Measurements from ENCODE around the gene ADGRV1. TPM values are rescaled to one million over a fixed set of nuclear protein-coding genes. Genes with fewer than 3 reads are reported as not detected.
A peak's percentile ranks its signal among the peaks of the same experiment; 100 is the strongest.
"Not testable (repeated sequence)": the region's sequence is repeated elsewhere in the genome, so short reads cannot be mapped to it uniquely, and the experiment has no call there.

ADGRV1 gene
- total RNA-seq, 1 experiment from 2014 or later = 64.8 TPM

DNA sequence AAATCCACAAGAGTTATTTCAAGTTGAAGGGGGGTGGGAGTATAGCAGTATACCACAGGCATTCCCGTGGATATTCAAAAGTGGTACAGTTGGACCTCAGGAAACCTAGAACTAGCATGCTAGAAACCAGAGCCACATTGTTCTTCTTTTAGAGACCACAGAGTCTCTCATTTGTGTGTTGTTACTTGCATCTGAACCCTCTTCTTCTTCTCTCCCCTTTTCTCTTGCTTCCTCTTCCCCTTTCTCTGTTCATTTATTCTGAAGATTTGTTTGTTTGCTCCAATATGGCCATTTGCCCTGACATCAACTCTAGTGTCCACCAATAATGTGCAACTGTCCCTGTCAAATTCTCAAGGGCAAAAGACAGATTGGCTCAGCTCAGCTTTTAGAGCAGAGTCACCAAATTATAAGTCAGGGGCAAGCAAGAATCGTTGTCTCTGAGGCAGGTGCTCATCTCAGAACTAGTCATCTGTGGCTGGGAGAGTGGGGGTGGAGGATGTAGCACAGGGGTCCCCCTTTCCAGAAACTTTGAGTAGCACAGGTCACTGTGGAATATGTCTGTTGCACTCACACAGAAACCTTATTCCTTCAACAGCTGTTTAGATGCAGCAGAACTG is 503.5 kb downstream of the ADGRV1 start:
- Histone ChIP-seq H3K27me3 (ENCODE audit: insufficient read depth, low read length) (no peaks in the 10 kb centered on the region), H3K4me2 (ENCODE audit: insufficient read depth, insufficient read length, low read length) (no peak overlapping the region), H2BK5ac (ENCODE audit: insufficient read length, low read length) (no peak overlapping the region), H3K79me1 (ENCODE audit: insufficient read depth, low read depth, low read length, poor library complexity, severe bottlenecking) (no peaks in the 10 kb centered on the region), H4K20me1 (ENCODE audit: control insufficient read depth, insufficient read depth, insufficient read length) (no peaks in the 10 kb centered on the region), H3T11ph (ENCODE audit: low read length) (no peak overlapping the region), H2AFZ (ENCODE audit: low read length) (no peak overlapping the region), H3K4me1 (ENCODE audit: insufficient read depth, low read length) (peaks cover 3% of the 10 kb centered on the region; the same call in 1 of the 2 replicates), H4K8ac (replicated peaks; ENCODE audit: insufficient read length, low read depth, low read length) (no peak overlapping the region), H4K91ac (ENCODE audit: insufficient read length, low read depth, low read length) (no peak overlapping the region), H2BK15ac (ENCODE audit: low read depth, low read length) (no peak overlapping the region), H2BK120ac (ENCODE audit: low read depth, low read length, poor library complexity, severe bottlenecking) (no peak overlapping the region), H3K23ac (ENCODE audit: insufficient read length, low read depth, low read length) (no peak overlapping the region), H3K18ac (ENCODE audit: insufficient read length, low read depth, low read length) (no peak overlapping the region), H3K9ac (ENCODE audit: extremely low read depth, insufficient read length, low read length) (no peak overlapping the region), H2AK5ac (ENCODE audit: insufficient read length, low read length) (no peak overlapping the region), H3K27ac (ENCODE audit: insufficient read length, low read depth, low read length) (no peak overlapping the region), H3K14ac (ENCODE audit: insufficient read depth, low read length) (no peak overlapping the region), H2BK12ac (ENCODE audit: insufficient read length, low read depth, low read length) (no peak overlapping the region), H3K4ac (ENCODE audit: low read depth, low read length) (no peak overlapping the region), H3K23me2 (ENCODE audit: insufficient read length, low read depth, low read length, poor library complexity, severe bottlenecking) (no peaks in the 10 kb centered on the region), H3K9me3 (ENCODE audit: control insufficient read depth, low read depth, low read length) (no peaks in the 10 kb centered on the region), H3K56ac (ENCODE audit: insufficient read length, low read depth, low read length) (no peak overlapping the region), H4K5ac (ENCODE audit: insufficient read length, low read depth, low read length) (no peak overlapping the region), H2BK20ac (ENCODE audit: low read depth, low read length, poor library complexity, severe bottlenecking) (no peak overlapping the region), H3K79me2 (ENCODE audit: insufficient read depth, low read length) (no peaks in the 10 kb centered on the region)
- Mint-ChIP-seq H3K27me3 (ENCODE audit: low read depth) (no peaks in the 10 kb centered on the region), H3K4me1 (peaks cover 9 to 12% of the 10 kb centered on the region in 2 experiments; a peak in 3 of 4 replicates), H3K27ac (no peak overlapping the region), H3K36me3 (ENCODE audit: insufficient read depth in 1 of 3, low read depth in 3 of 3) (no peaks in the 10 kb centered on the region; a peak in 1 of 7 replicates), H3K9me3 (no peaks in the 10 kb centered on the region), H3K4me3 (no peak overlapping the region)
- TF ChIP-seq, protein P1, sequence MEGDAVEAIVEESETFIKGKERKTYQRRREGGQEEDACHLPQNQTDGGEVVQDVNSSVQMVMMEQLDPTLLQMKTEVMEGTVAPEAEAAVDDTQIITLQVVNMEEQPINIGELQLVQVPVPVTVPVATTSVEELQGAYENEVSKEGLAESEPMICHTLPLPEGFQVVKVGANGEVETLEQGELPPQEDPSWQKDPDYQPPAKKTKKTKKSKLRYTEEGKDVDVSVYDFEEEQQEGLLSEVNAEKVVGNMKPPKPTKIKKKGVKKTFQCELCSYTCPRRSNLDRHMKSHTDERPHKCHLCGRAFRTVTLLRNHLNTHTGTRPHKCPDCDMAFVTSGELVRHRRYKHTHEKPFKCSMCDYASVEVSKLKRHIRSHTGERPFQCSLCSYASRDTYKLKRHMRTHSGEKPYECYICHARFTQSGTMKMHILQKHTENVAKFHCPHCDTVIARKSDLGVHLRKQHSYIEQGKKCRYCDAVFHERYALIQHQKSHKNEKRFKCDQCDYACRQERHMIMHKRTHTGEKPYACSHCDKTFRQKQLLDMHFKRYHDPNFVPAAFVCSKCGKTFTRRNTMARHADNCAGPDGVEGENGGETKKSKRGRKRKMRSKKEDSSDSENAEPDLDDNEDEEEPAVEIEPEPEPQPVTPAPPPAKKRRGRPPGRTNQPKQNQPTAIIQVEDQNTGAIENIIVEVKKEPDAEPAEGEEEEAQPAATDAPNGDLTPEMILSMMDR (conservative IDR thresholded peaks at IDR 0.05) = no peak
- no peak for DNase-seq
- no CpG with 5 or more reads among the region's 2 CpGs for WGBS (ENCODE audit: extremely low coverage, insufficient read length, low lambda C conversion rate)

DNA sequence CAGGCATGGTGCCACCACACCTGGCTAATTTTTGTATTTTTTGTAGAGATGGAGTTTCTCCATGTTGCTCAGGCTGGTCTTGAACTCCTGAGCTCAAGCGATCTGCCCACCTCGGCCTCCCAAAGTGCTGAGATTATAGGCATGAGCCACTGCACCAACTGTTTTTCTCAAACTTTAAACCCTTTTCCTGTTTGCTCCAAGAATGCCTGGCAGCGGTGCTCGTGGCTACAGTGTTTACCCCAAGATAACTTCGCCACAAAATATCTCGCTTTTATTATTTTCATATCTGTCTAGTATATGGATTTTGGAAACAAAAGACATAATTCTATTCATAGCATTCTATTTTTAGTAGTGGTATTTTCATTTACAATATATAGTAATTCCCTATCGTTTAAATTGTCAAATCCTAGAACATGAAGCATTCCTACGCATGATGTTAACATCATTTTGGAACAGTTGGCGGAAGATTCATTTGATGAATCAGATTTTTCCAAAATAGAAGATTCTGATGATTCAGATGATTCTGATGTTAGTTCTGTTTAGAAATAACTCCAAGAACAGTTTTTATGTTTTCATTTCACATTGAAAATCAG is 504.6 kb downstream of the ADGRV1 start:
- H3K4ac ChIP-seq (ENCODE audit: low read depth, low read length); H2BK5ac ChIP-seq (ENCODE audit: insufficient read length, low read length); H3K9ac ChIP-seq (ENCODE audit: extremely low read depth, insufficient read length, low read length); H2BK20ac ChIP-seq (ENCODE audit: low read depth, low read length, poor library complexity, severe bottlenecking); H3K4me3 Mint-ChIP-seq; H2AFZ ChIP-seq (ENCODE audit: low read length); H3K4me2 ChIP-seq (ENCODE audit: insufficient read depth, insufficient read length, low read length); H3K79me2 ChIP-seq (ENCODE audit: insufficient read depth, low read length); H2BK15ac ChIP-seq (ENCODE audit: low read depth, low read length); H3K9me3 ChIP-seq (ENCODE audit: control insufficient read depth, low read depth, low read length); H3K4me1 Mint-ChIP-seq; H3K14ac ChIP-seq (ENCODE audit: insufficient read depth, low read length); H2BK12ac ChIP-seq (ENCODE audit: insufficient read length, low read depth, low read length); H4K5ac ChIP-seq (ENCODE audit: insufficient read length, low read depth, low read length); H2BK120ac ChIP-seq (ENCODE audit: low read depth, low read length, poor library complexity, severe bottlenecking); H3K4me1 ChIP-seq (ENCODE audit: insufficient read depth, low read length); H3K56ac ChIP-seq (ENCODE audit: insufficient read length, low read depth, low read length); H4K91ac ChIP-seq (ENCODE audit: insufficient read length, low read depth, low read length); H3K23me2 ChIP-seq (ENCODE audit: insufficient read length, low read depth, low read length, poor library complexity, severe bottlenecking); H3T11ph ChIP-seq (ENCODE audit: low read length); H4K8ac ChIP-seq (replicated peaks; ENCODE audit: insufficient read length, low read depth, low read length); H3K79me1 ChIP-seq (ENCODE audit: insufficient read depth, low read depth, low read length, poor library complexity, severe bottlenecking); H3K27me3 ChIP-seq (ENCODE audit: insufficient read depth, low read length); H3K23ac ChIP-seq (ENCODE audit: insufficient read length, low read depth, low read length); H3K18ac ChIP-seq (ENCODE audit: insufficient read length, low read depth, low read length); H4K20me1 ChIP-seq (ENCODE audit: control insufficient read depth, insufficient read depth, insufficient read length); DNase-seq; H3K27me3 Mint-ChIP-seq (ENCODE audit: low read depth); H3K27ac ChIP-seq (ENCODE audit: insufficient read length, low read depth, low read length); H3K9me3 Mint-ChIP-seq; H3K36me3 Mint-ChIP-seq (ENCODE audit: insufficient read depth in 1 of 3, low read depth in 3 of 3); H2AK5ac ChIP-seq (ENCODE audit: insufficient read length, low read length): not testable (repeated sequence)
- WGBS (ENCODE audit: extremely low coverage, insufficient read length, low lambda C conversion rate) = no CpG with 5 or more reads among the region's 9 CpGs
- H3K27ac Mint-ChIP-seq = peak overlapping the region in 2 of 3 experiments; percentile 16 to 63; a peak in 1 of 7 replicates

Data from H9 (cell line).